Endothelial cell of umbilical vein (primary cell): Measurements from ENCODE around the gene PRR3.
"Not testable (repeated sequence)": the region's sequence is repeated elsewhere in the genome, so short reads cannot be mapped to it uniquely, and the experiment has no call there.

Experiments used
- POLR2A ChIP-seq: IDR thresholded peaks from 2 replicates; pipeline ENCODE4 v1.6.1; 2012; ENCODE audit warnings: low read depth, mild to moderate bottlenecking, control low read depth, low read length
- TF ChIP-seq, protein P1 (sequence below), 2 donors: IDR thresholded peaks; 1 replicate in 1 of 2; 2 replicates in 1 of 2; pipeline ENCODE4 v1.5.1; 2011; ENCODE audit warnings: low read length in 2 of 2, mild to moderate bottlenecking in 2 of 2, moderate library complexity in 2 of 2, control low read depth in 1 of 2, inconsistent platforms in 1 of 2, low read depth in 1 of 2; ENCODE audit not compliant: insufficient read depth in 1 of 2; ENCODE audit errors: extremely low read depth in 1 of 2

DNA sequence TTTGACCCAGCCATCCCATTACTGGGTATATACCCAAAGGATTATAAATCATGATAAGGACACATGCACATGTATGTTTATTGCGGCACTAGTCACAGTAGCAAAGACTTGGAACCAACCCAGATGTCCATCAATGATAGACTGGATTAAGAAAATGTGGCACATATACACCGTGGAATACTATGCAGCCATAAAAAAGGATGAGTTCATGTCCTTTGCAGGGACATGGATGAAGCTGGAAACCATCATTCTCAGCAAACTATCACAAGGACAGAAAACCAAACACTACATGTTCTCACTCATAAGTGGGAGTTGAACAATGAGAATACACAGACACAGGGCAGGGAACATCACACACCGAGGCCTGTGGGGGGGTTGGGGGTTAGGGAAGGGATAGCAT is 30.7 kb upstream of the PRR3 start:
- TF ChIP-seq, protein P1, sequence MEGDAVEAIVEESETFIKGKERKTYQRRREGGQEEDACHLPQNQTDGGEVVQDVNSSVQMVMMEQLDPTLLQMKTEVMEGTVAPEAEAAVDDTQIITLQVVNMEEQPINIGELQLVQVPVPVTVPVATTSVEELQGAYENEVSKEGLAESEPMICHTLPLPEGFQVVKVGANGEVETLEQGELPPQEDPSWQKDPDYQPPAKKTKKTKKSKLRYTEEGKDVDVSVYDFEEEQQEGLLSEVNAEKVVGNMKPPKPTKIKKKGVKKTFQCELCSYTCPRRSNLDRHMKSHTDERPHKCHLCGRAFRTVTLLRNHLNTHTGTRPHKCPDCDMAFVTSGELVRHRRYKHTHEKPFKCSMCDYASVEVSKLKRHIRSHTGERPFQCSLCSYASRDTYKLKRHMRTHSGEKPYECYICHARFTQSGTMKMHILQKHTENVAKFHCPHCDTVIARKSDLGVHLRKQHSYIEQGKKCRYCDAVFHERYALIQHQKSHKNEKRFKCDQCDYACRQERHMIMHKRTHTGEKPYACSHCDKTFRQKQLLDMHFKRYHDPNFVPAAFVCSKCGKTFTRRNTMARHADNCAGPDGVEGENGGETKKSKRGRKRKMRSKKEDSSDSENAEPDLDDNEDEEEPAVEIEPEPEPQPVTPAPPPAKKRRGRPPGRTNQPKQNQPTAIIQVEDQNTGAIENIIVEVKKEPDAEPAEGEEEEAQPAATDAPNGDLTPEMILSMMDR (IDR thresholded peaks at IDR 0.05; ENCODE audit: extremely low read depth in 1 of 2, insufficient read depth in 1 of 2, low read depth in 1 of 2, low read length in 2 of 2) = not testable (repeated sequence)
- not testable (repeated sequence) for TF ChIP-seq POLR2A
